Activated CD4-positive, alpha-beta memory T cell treated with anti-CD3 and anti-CD28 coated beads for 36 hours (primary cell): ENCODE data around the gene GRAMD2A. TPM values are rescaled to one million over a fixed set of nuclear protein-coding genes. Genes with fewer than 3 reads are reported as not detected.

Experiments used
- CTCF ChIA-PET: fragments of 350-600 bp; sonication (Branson Sonifier 250); formaldehyde crosslinking; loops from one replicate; lab custom pipeline; 2021; ENCODE audit warnings: antibody characterized with exemption, inconsistent platforms; lab: Charles Lee
- POLR2A ChIA-PET: fragments of 350-600 bp; sonication (Branson Sonifier 250); formaldehyde crosslinking; loops from one replicate; lab custom pipeline; 2021; ENCODE audit warnings: antibody characterized with exemption; lab: Charles Lee
- DNase-seq: peaks from one replicate; pipeline ENCODE4 v3.0.0-alpha.2; 2020
- H3K27ac Mint-ChIP-seq: one replicate; pipeline ENCODE4 v1.8.0; 2021; ENCODE audit warnings: mixed read lengths
- H3K27me3 Mint-ChIP-seq: one replicate; pipeline ENCODE4 v1.8.0; 2021; ENCODE audit warnings: mixed read lengths
- H3K36me3 Mint-ChIP-seq: one replicate; pipeline ENCODE4 v1.8.0; 2021; ENCODE audit warnings: mixed read lengths
- H3K4me1 Mint-ChIP-seq: one replicate; pipeline ENCODE4 v1.8.0; 2021; ENCODE audit warnings: low read depth, mixed read lengths
- H3K4me3 Mint-ChIP-seq: one replicate; pipeline ENCODE4 v1.8.0; 2021; ENCODE audit warnings: mild to moderate bottlenecking, mixed read lengths
- H3K9me3 Mint-ChIP-seq: one replicate; pipeline ENCODE4 v1.8.0; 2021; ENCODE audit warnings: mixed read lengths
- intact Hi-C: fragments of 100-400 bp; cut with micrococcal nuclease; formaldehyde crosslinking; loops from one replicate; pipeline ENCODE4 v1.15.1; 2023
- total RNA-seq, 2 experiments: library from RNA; stranded (reverse); gene quantifications; one replicate each; pipeline ENCODE4 v1.2.3, GENCODE V29; 2021

GRAMD2A gene
- total RNA-seq, 2 experiments from 2014 or later: not detected

GRCh38 chr15:72220687-72221086, 23.1 kb upstream of the GRAMD2A start:
- no peaks in the 10 kb centered on the region for H3K9me3 Mint-ChIP-seq
- no peak for DNase-seq
- peaks cover 81% of the 10 kb centered on the region for H3K36me3 Mint-ChIP-seq
- peaks cover 59% of the 10 kb centered on the region for H3K4me1 Mint-ChIP-seq
- POLR2A ChIA-PET: interaction anchor here (1.5 to 4.1 kb wide), 4 partner anchors 7 to 14 kb away, joined by 4 to 12 read pairs (median 8); partner anchors contain the start of gene PKM
- CTCF ChIA-PET: interaction anchor here (1.0 to 8.9 kb wide), 2 partner anchors 21 to 65 kb away, joined by 3 to 65 read pairs; partner anchors contain the start of gene GRAMD2A
- H3K27me3 Mint-ChIP-seq: no peaks in the 10 kb centered on the region
- no peak overlapping the region for H3K4me3 Mint-ChIP-seq
- H3K27ac Mint-ChIP-seq: peak overlapping the region; percentile 58
- intact Hi-C loops: no loop called here

DNA sequence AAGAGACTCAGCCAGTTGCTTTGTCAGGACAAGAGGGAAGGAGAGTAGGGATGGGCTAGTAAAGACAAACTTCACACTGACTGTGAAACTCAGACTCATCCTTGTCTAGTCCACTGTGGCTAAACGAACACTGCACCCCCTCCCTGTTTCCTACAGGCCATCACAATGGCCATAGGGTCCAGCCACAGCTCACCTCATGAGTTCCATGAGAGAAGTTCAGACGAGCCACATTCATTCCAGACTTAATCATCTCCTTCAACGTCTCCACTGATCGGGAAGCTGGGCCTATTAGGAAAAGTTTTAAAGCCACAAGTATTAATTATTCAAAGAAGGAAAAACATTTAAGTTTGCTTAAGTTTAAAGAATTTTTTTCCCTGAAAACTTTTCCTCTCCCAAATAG, 19.6 kb upstream of the GRAMD2A start:
- peaks cover 74% of the 10 kb centered on the region for H3K36me3 Mint-ChIP-seq
- H3K4me1 Mint-ChIP-seq: peaks cover 38% of the 10 kb centered on the region
- no peak overlapping the region for H3K4me3 Mint-ChIP-seq
- ChIA-PET CTCF (interaction anchor here (0.6 to 3.0 kb wide), 3 partner anchors 9 to 78 kb away, joined by 3 to 16 read pairs (median 10); no protein-coding TSS in a partner anchor), POLR2A (interaction anchor here (0.8 kb wide), 1 partner anchor 10 kb away, joined by 3 read pairs; no protein-coding TSS in a partner anchor)
- no peak overlapping the region for H3K27ac Mint-ChIP-seq
- H3K27me3 Mint-ChIP-seq: no peaks in the 10 kb centered on the region
- H3K9me3 Mint-ChIP-seq: no peaks in the 10 kb centered on the region
- intact Hi-C loops: no loop called here
- DNase-seq: no peak

GRCh38 chr15:72216079-72216478, 18.5 kb upstream of the GRAMD2A start:
- Mint-ChIP-seq H3K4me3 (no peak overlapping the region), H3K27ac (no peak overlapping the region), H3K36me3 (peaks cover 76% of the 10 kb centered on the region), H3K4me1 (peaks cover 28% of the 10 kb centered on the region), H3K9me3 (no peaks in the 10 kb centered on the region), H3K27me3 (no peaks in the 10 kb centered on the region)
- ChIA-PET CTCF (interaction anchor here (2.4 to 3.0 kb wide), 2 partner anchors 10 to 16 kb away, joined by 10 to 16 read pairs; no protein-coding TSS in a partner anchor), POLR2A (interaction anchor here (1.6 kb wide), 1 partner anchor 11 kb away, joined by 7 read pairs; no protein-coding TSS in a partner anchor)
- intact Hi-C loops: no loop called here
- no peak for DNase-seq

DNA sequence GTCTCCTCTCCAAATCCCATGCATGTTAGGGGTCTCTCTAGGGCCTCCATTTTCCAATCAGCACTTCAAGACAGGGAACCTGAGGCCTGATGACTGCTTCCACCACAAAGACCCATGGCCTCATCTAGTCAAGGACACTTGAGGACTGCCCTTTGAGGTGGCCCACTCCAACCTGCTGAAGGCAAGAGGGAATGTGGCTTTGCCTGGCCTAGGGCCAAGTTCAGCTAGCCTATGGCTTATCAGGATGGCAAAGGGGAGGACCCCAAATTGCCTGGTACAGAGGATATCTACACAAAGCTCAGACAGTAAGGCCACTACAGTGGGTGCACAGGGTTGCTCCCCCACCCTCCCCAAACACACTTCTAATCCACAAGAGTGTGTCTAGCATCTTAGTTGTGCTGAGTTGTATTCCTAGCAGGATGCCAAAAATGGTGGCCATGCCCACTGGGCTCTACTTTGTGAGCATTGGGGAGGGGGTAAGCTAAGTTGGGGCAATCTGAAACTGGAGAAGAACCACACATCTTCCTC, 10.0 kb upstream of the GRAMD2A start:
- Mint-ChIP-seq H3K36me3 (peaks cover 94% of the 10 kb centered on the region), H3K4me1 (peaks cover 40% of the 10 kb centered on the region), H3K9me3 (no peaks in the 10 kb centered on the region), H3K4me3 (no peak overlapping the region), H3K27me3 (no peaks in the 10 kb centered on the region), H3K27ac (peak overlapping the region; percentile 72)
- intact Hi-C loops: no loop called here
- ChIA-PET POLR2A (interaction anchor here (0.9 to 2.7 kb wide), 4 partner anchors 9 to 20 kb away, joined by 3 to 12 read pairs (median 7); no protein-coding TSS in a partner anchor), CTCF (no interaction called here)
- DNase-seq: no peak

GRCh38 chr15:72206677-72207000, 9.1 kb upstream of the GRAMD2A start:
- H3K27ac Mint-ChIP-seq: peak overlapping the region; percentile 79
- no peak overlapping the region for H3K4me3 Mint-ChIP-seq
- H3K4me1 Mint-ChIP-seq: peaks cover 40% of the 10 kb centered on the region
- peaks cover 96% of the 10 kb centered on the region for H3K36me3 Mint-ChIP-seq
- CTCF ChIA-PET: no interaction called here
- H3K9me3 Mint-ChIP-seq: no peaks in the 10 kb centered on the region
- DNase-seq: no peak
- intact Hi-C loops: no loop called here
- H3K27me3 Mint-ChIP-seq: no peaks in the 10 kb centered on the region
- POLR2A ChIA-PET: interaction anchor here (1.3 to 2.7 kb wide), 4 partner anchors 14 to 23 kb away, joined by 5 to 17 read pairs (median 11); no protein-coding TSS in a partner anchor

- intact Hi-C loops: loop anchor here (1.0 kb wide), 1 partner anchor 21 kb away; no protein-coding TSS in a partner anchor
- Mint-ChIP-seq H3K27me3 (no peaks in the 10 kb centered on the region), H3K4me1 (peaks cover 42% of the 10 kb centered on the region), H3K4me3 (no peak overlapping the region), H3K36me3 (peaks cover 91% of the 10 kb centered on the region), H3K9me3 (no peaks in the 10 kb centered on the region), H3K27ac (peak overlapping the region; percentile 79)
- ChIA-PET CTCF (interaction anchor here (1.2 kb wide), 1 partner anchor 21 kb away, joined by 5 read pairs; no protein-coding TSS in a partner anchor), POLR2A (interaction anchor here (0.8 to 2.7 kb wide), 4 partner anchors 9 to 24 kb away, joined by 3 to 17 read pairs (median 8); partner anchors contain the start of gene GRAMD2A)
- no peak for DNase-seq
These were observed 8.5 kb upstream of the GRAMD2A start for GRCh38 chr15:72205896-72206676.

- no peaks in the 10 kb centered on the region for H3K9me3 Mint-ChIP-seq
- H3K4me1 Mint-ChIP-seq: peaks cover 44% of the 10 kb centered on the region
- POLR2A ChIA-PET: interaction anchor here (0.7 to 2.7 kb wide), 5 partner anchors 8 to 26 kb away, joined by 3 to 17 read pairs (median 5); partner anchors contain the start of gene GRAMD2A
- no peaks in the 10 kb centered on the region for H3K27me3 Mint-ChIP-seq
- intact Hi-C loops: loop anchor here (1.0 kb wide), 1 partner anchor 22 kb away; no protein-coding TSS in a partner anchor
- H3K27ac Mint-ChIP-seq: peak overlapping the region; percentile 79
- no peak overlapping the region for H3K4me3 Mint-ChIP-seq
- peaks cover 91% of the 10 kb centered on the region for H3K36me3 Mint-ChIP-seq
- CTCF ChIA-PET: interaction anchor here (1.2 kb wide), 1 partner anchor 22 kb away, joined by 5 read pairs; no protein-coding TSS in a partner anchor
- DNase-seq: no peak
These were observed 7.7 kb upstream of the GRAMD2A start for GRCh38 chr15:72205273-72205672.

GRCh38 chr15:72203507-72203837, 5.9 kb upstream of the GRAMD2A start:
- no peaks in the 10 kb centered on the region for H3K27me3 Mint-ChIP-seq
- no peaks in the 10 kb centered on the region for H3K9me3 Mint-ChIP-seq
- H3K36me3 Mint-ChIP-seq: peaks cover 92% of the 10 kb centered on the region
- no peak overlapping the region for H3K4me3 Mint-ChIP-seq
- CTCF ChIA-PET: no interaction called here
- peak overlapping the region; percentile 45 for H3K27ac Mint-ChIP-seq
- POLR2A ChIA-PET: interaction anchor here (1.0 to 1.7 kb wide), 2 partner anchors 23 to 24 kb away, joined by 3 read pairs; no protein-coding TSS in a partner anchor
- intact Hi-C loops: no loop called here
- DNase-seq: no peak
- peaks cover 44% of the 10 kb centered on the region for H3K4me1 Mint-ChIP-seq

- H3K36me3 Mint-ChIP-seq: peaks cover 92% of the 10 kb centered on the region
- H3K27ac Mint-ChIP-seq: peak overlapping the region; percentile 59
- ChIA-PET POLR2A (interaction anchor here (1.0 to 1.7 kb wide), 2 partner anchors 23 to 25 kb away, joined by 3 read pairs; no protein-coding TSS in a partner anchor), CTCF (interaction anchor here (0.6 to 1.2 kb wide), 2 partner anchors 45 to 110 kb away, joined by 3 read pairs; no protein-coding TSS in a partner anchor)
- H3K9me3 Mint-ChIP-seq: no peaks in the 10 kb centered on the region
- intact Hi-C loops: no loop called here
- peaks cover 2% of the 10 kb centered on the region for H3K27me3 Mint-ChIP-seq
- DNase-seq: no peak
- H3K4me3 Mint-ChIP-seq: no peak overlapping the region
- peaks cover 43% of the 10 kb centered on the region for H3K4me1 Mint-ChIP-seq
These were observed 5.4 kb upstream of the GRAMD2A start for GRCh38 chr15:72202801-72203506.

GRCh38 chr15:72202302-72202701, 4.7 kb upstream of the GRAMD2A start:
- H3K9me3 Mint-ChIP-seq: no peaks in the 10 kb centered on the region
- H3K27me3 Mint-ChIP-seq: peaks cover 4% of the 10 kb centered on the region
- H3K27ac Mint-ChIP-seq: no peak overlapping the region
- intact Hi-C loops: no loop called here
- peaks cover 88% of the 10 kb centered on the region for H3K36me3 Mint-ChIP-seq
- peaks cover 45% of the 10 kb centered on the region for H3K4me1 Mint-ChIP-seq
- ChIA-PET CTCF (interaction anchor here (0.6 to 5.1 kb wide), 3 partner anchors 22 to 110 kb away, joined by 3 to 65 read pairs (median 3); no protein-coding TSS in a partner anchor), POLR2A (interaction anchor here (1.7 kb wide), 1 partner anchor 26 kb away, joined by 3 read pairs; no protein-coding TSS in a partner anchor)
- no peak for DNase-seq
- H3K4me3 Mint-ChIP-seq: no peak overlapping the region

DNA sequence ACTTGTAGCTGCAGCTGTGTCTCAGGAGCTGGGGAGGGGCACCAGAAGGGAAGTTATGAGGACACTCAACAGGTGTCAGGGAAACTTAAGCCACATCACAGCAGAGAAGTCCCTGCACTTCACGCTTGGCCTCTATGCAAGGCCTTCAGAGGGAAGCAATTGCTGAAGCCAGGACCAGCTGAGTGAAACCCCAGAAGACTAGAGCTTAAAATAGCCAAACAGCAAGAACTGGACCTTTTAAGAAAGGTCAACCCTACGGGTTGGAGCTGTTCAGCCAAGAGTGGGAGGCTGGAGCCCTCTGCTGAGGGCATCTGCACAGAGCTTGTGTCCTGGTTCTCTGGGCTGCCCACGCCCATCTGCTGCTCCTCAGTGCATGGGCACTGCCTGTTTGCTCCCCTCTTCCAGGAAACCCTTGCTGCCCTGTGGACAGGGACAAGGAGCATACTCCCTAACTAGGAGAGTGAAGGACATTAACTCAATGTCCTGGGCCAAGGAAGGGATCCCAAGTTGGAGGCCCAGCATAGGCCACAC, 3.9 kb upstream of the GRAMD2A start:
- intact Hi-C loops: no loop called here
- H3K9me3 Mint-ChIP-seq: no peaks in the 10 kb centered on the region
- H3K36me3 Mint-ChIP-seq: peaks cover 80% of the 10 kb centered on the region
- H3K4me3 Mint-ChIP-seq: no peak overlapping the region
- peak overlapping the region; percentile 59 for H3K27ac Mint-ChIP-seq
- H3K27me3 Mint-ChIP-seq: peaks cover 10% of the 10 kb centered on the region
- peaks cover 38% of the 10 kb centered on the region for H3K4me1 Mint-ChIP-seq
- ChIA-PET POLR2A (interaction anchor here (1.0 to 2.3 kb wide), 3 partner anchors 9 to 29 kb away, joined by 4 to 10 read pairs (median 10); partner anchors contain the start of gene PKM), CTCF (interaction anchor here (1.5 to 5.1 kb wide), 4 partner anchors 15 to 40 kb away, joined by 3 to 65 read pairs (median 10); no protein-coding TSS in a partner anchor)
- DNase-seq: no peak
